ENCODE data around the gene APOB. TPM values are rescaled to one million over a fixed set of nuclear protein-coding genes. Genes with fewer than 3 reads are reported as not detected.
A peak's percentile ranks its signal among the peaks of the same experiment; 100 is the strongest.

APOB gene
- total RNA-seq, 1 experiment from 2014 or later, result not detected

DNA sequence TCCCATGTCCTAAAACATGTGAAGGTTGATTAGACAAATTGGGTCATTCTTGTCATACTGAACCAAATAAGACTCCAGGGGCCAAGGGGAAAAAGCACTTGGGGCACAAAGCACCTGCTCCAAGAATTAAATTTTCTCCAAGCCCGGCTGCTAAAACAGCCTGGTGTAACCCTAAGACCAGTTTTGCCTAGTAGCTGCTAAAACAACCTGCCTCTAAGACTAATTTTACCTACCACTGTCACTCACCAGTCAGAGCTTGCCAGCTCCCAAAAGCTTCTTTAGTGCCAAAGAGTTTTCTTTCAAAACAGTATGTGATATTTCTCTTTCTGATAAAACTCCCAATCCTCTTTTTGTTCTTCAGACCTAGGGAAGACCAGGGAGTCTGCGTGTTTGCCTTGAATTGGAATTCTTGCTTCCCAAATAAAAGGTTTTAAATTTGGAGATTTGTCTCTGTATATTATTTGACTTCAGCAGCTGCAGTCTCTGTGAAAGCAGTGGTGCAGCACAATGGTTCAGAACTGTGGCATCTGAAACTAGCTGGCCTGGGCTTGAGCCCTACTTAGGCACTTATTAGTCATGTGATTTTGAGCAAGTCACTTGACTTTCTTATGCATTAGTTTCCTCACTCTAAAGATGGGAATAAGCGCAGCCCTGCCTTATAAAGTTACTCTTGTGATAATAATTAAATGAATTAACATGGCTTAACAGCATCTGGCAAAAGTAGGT lies 16.2 kb upstream of the APOB start:
- Histone ChIP-seq H3K4me1 (replicated peaks) (no peaks in the 10 kb centered on the region), H3K36me3 (no peaks in the 10 kb centered on the region), H3K27me3 (replicated peaks) (no peaks in the 10 kb centered on the region; the same call in 1 of the 2 replicates), H3K9me3 (replicated peaks) (no peaks in the 10 kb centered on the region), H3K27ac (no peak overlapping the region), H3K4me3 (no peak overlapping the region)
- DNase-seq (ENCODE audit: low read depth in 1 of 2, low spot score in 2 of 2), result no peak

DNA sequence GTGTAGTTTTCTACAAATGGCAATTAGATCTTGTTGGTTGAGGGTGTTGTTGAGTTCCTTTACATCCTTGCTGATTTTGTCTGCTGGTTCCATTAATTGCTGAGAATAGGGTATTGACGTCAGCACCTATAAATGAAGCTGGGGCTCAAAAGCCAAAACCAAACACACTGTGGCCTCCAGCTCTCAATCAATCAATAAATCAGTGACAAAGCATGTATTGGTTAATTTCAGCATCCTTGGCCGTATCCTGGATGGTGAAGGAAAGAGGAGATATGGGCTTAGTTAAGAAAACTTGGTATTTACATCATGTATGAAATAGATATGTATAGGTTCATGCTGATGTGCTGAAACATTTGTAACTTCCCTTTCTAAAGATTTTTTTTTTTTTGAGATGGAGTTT lies 13.2 kb upstream of the APOB start:
- Histone ChIP-seq H3K27ac (no peak overlapping the region), H3K27me3 (replicated peaks) (no peaks in the 10 kb centered on the region), H3K36me3 (no peaks in the 10 kb centered on the region), H3K4me3 (no peak overlapping the region), H3K9me3 (replicated peaks) (no peaks in the 10 kb centered on the region), H3K4me1 (replicated peaks) (no peaks in the 10 kb centered on the region)
- DNase-seq (ENCODE audit: low read depth in 1 of 2, low spot score in 2 of 2), result no peak

DNA sequence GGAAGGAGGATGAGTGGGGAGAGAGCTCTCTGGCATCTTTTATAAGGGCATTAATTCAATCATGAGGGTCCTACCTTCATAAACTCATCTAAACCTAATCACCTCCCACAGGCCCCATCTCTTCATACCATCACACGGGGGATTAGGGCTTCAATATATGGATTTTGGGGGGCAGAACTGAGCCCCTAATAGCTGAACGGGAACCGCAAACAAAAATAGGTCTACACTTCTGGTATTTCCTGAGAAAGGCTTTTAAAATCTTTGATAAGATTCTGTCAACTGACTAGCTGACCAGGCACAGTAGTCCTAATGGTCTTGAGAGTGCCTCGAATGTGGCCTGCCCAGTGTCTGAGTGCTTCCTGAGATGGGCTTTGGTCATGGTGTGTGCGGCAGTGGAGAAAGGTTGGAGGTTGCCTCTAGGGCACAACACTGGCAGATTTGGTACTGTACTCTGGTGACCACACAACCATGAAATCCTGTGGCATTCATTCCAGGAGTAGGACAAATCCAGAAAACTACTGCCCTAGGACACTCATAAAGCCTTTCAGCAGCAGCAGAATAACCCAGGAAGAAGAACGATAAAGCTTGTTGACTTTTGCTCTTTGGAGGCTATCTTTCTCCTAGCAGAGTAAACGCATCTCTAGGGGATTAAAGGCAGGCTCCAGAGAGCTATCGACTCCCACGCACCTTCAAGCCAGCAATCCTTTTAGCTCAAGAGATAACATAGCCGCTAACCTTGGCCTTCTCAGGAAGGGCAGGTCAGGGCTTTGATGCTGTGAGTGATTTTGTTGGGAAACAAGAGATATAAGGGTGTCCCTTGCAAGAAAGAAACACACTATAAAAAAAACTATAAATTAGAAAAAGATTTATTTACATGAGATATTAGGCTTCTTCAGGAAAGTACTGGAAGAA lies 12.3 kb upstream of the APOB start:
- H3K4me1 ChIP-seq (replicated peaks), result no peaks in the 10 kb centered on the region
- H3K4me3 ChIP-seq, result no peak overlapping the region
- no peaks in the 10 kb centered on the region for H3K27me3 ChIP-seq (replicated peaks)
- no peak for DNase-seq (ENCODE audit: low read depth in 1 of 2, low spot score in 2 of 2)
- H3K36me3 ChIP-seq, result no peaks in the 10 kb centered on the region
- H3K27ac ChIP-seq, result no peak overlapping the region
- no peaks in the 10 kb centered on the region for H3K9me3 ChIP-seq (replicated peaks)

DNA sequence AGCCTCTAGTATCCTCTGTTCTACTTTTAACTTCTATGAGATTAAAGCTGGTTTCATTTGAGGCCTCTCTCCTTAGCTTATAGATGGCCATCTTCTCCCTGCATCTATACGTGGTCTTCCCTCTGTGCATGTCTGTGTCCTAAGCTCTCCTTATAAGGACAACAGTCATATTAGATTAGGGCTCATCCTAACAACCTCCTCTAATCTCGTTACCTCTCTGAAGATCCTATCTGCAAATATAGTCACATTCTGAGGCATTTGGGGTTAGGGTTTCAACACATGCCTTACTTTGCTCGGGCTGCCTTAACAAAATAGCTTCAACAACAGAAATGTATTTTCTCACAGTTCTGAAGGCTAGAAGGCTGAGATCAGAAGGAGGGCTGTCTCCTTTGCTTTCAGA lies 11.6 kb upstream of the APOB start:
- no peak overlapping the region for H3K4me3 ChIP-seq
- DNase-seq (ENCODE audit: low read depth in 1 of 2, low spot score in 2 of 2), result no peak
- H3K4me1 ChIP-seq (replicated peaks), result no peaks in the 10 kb centered on the region
- no peaks in the 10 kb centered on the region for H3K9me3 ChIP-seq (replicated peaks)
- no peaks in the 10 kb centered on the region for H3K27me3 ChIP-seq (replicated peaks)
- H3K27ac ChIP-seq, result no peak overlapping the region
- H3K36me3 ChIP-seq, result no peaks in the 10 kb centered on the region

DNA sequence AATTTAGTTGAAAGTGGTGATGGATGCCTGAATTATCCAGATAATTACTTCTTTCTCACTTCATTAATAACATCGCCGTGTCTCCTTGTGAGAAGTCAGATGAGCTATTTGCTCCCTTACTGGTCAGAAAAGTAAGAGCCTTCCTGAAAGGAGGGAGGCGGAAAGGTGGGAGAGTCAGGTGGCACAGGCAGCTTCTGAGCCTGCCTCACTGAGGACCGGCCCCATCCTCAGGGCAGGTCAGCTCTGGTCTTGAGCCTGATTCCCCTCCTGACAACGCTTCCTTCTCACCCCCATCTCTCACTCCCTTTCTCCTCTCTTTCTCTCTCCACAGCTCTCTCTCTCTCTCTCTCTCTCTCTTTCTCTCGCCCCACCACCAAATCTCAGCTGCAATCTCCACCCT lies 10.1 kb upstream of the APOB start:
- no peaks in the 10 kb centered on the region for H3K27me3 ChIP-seq (replicated peaks)
- H3K27ac ChIP-seq, result no peak overlapping the region
- H3K36me3 ChIP-seq, result no peaks in the 10 kb centered on the region
- no peaks in the 10 kb centered on the region for H3K4me1 ChIP-seq (replicated peaks)
- DNase-seq (ENCODE audit: low read depth in 1 of 2, low spot score in 2 of 2), result no peak
- no peak overlapping the region for H3K4me3 ChIP-seq
- H3K9me3 ChIP-seq (replicated peaks), result no peaks in the 10 kb centered on the region

DNA sequence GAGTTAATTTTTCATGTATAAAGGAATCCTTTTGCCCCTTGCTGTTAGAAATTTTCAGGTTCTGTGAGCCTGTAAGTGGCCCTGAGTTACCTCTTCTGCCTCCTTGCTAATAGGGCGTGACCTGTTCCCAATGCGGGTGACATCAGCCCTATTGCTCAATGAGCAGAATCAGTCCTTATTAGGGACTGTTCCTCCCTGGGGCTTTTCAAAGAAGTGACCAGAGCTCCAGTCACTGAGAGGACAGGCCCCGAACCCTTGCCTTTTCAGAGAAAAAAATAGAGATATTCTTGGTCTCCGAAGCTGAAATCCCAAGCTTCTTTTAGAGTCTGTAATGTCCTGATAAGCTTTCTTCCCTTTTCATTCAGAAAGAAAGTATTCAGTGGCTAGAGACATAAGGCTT lies 8.2 kb upstream of the APOB start:
- Histone ChIP-seq H3K27ac (no peak overlapping the region), H3K36me3 (no peaks in the 10 kb centered on the region), H3K4me3 (no peak overlapping the region), H3K4me1 (replicated peaks) (no peaks in the 10 kb centered on the region), H3K27me3 (replicated peaks) (no peaks in the 10 kb centered on the region), H3K9me3 (replicated peaks) (no peaks in the 10 kb centered on the region)
- DNase-seq (ENCODE audit: low read depth in 1 of 2, low spot score in 2 of 2), result no peak

DNA sequence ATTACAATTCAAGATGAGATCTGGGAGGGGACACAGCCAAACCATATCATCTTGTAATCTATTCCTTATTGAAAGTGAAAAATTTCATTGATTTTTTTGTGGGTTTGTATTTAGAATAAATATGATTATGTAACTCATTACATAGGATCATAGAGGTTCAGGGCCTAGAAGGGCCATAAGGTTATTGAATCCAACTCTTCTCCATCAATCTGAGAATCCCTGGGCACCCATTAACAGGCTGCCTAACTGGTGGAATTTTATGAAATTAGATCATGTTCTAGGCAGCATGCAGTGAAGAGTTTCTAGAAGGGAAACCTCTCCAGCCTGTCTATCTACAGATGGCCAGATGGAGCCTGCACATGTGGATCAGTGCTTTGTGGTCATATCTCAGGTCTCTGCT lies 6.3 kb upstream of the APOB start:
- Histone ChIP-seq H3K4me1 (replicated peaks) (no peaks in the 10 kb centered on the region), H3K36me3 (no peaks in the 10 kb centered on the region), H3K9me3 (replicated peaks) (no peaks in the 10 kb centered on the region), H3K4me3 (no peak overlapping the region), H3K27me3 (replicated peaks) (0 out of 2 replicates have a peak, but pooled peaks cover 2% of the 10 kb centered on the region), H3K27ac (no peak overlapping the region)
- DNase-seq (ENCODE audit: low read depth in 1 of 2, low spot score in 2 of 2), result no peak

DNA sequence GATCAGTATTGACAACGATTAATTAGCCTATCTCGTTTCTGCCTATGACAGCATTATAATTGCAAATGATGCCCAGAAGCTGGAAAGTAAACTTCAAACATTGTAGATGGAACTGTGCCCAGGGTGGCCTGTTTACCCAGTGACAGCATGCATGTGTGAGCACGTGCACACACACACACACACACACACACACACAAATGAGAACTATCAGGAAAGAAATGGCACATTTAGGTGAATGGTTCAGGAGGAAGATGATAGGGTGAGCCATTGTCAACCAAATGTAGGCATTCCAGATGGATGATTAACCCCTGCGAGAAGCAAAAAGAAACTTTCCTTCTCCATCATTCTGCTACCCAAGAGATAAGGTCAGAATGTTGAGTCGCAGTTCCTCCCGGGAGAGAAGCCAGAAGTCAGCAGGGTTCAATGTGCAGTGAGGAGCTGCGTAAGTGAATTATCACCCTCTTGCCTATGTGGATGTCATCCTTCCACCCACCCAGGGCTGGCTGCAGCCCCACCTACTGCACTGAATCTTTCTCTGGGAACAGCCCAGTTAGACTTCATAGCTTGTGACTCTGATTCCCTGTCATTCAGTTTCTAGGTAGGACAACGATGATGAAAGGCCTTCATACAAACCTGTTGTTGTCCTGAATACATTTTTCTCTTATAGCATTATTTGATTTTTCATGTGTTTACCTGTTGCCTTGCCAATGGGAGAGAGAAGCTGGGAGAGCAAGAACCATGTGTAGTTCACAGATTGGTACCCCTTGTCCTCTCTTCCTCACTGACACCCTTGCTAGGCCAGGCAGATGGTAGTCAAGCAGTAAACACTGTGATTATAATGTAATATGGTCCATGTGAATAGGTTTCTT lies 3.5 kb upstream of the APOB start:
- H3K27ac ChIP-seq, result no peak overlapping the region
- H3K4me1 ChIP-seq (replicated peaks), result no peaks in the 10 kb centered on the region
- no peaks in the 10 kb centered on the region for H3K9me3 ChIP-seq (replicated peaks)
- no peaks in the 10 kb centered on the region for H3K36me3 ChIP-seq
- H3K27me3 ChIP-seq (replicated peaks), result 0 out of 2 replicates have a peak, but pooled peaks cover 2% of the 10 kb centered on the region
- no peak overlapping the region for H3K4me3 ChIP-seq
- no peak for DNase-seq (ENCODE audit: low read depth in 1 of 2, low spot score in 2 of 2)

DNA sequence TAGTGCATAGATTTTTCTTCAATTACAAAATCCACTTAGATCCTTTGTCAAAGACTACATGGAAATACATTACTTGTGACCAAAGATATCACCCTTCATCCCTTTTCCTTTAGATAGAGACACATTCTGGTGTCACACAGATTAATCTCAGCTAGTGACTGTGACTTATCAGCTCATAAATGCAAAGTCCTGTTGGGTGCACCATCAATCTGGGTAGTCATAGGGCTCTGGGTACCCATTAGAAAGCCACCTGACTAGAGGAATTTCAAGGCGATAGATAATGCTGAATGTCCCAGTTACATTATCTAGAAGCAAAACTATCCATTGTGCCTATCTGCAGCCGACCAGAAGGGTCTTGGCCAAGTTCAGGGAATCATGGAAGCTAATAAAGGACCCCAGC lies 2.6 kb upstream of the APOB start:
- H3K4me1 ChIP-seq (replicated peaks), result no peaks in the 10 kb centered on the region
- no peaks in the 10 kb centered on the region for H3K36me3 ChIP-seq
- H3K4me3 ChIP-seq, result no peak overlapping the region
- H3K27me3 ChIP-seq (replicated peaks), result 0 out of 2 replicates have a peak, but pooled peaks cover 2% of the 10 kb centered on the region
- no peak for DNase-seq (ENCODE audit: low read depth in 1 of 2, low spot score in 2 of 2)
- H3K9me3 ChIP-seq (replicated peaks), result no peaks in the 10 kb centered on the region
- H3K27ac ChIP-seq, result no peak overlapping the region

DNA sequence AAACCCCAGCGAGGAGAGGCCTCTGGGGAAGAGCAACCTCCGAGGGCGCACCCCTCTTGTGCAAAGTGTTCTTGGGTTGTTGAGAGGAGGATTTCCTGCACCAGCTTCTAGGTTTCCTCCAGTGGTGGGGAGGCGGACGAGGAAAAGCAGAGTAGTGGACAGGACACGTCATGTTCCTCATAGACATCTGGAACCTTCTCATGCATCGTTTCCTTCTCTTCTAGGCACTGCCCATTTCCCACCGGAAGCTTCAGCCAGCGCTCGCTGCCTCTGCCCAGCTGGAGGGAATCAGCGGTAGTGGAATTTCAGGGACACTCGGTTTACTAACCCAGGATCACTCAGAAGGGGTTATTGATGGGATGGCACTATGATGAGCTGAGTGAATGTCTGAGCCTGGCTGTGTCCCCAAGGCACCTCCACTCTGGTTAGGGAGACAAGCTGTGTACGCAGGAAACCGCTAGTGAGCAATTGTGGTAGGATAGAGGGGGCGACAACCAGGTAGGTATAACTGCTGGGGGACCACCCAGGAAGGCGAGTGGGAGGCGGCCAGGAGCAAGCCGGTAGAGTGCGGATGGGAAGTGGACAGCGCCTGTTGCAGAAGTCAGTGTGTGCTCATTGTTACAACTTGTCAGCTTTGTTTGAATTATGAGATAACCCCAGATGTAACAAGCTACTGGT lies 960 bp upstream of the APOB start:
- H3K4me3 ChIP-seq, result no peak overlapping the region
- H3K9me3 ChIP-seq (replicated peaks), result no peaks in the 10 kb centered on the region
- H3K27ac ChIP-seq, result no peak overlapping the region
- 0 out of 2 replicates have a peak, but pooled peaks cover 2% of the 10 kb centered on the region for H3K27me3 ChIP-seq (replicated peaks)
- H3K36me3 ChIP-seq, result no peaks in the 10 kb centered on the region
- DNase-seq (ENCODE audit: low read depth in 1 of 2, low spot score in 2 of 2), result no peak
- H3K4me1 ChIP-seq (replicated peaks), result no peaks in the 10 kb centered on the region

DNA sequence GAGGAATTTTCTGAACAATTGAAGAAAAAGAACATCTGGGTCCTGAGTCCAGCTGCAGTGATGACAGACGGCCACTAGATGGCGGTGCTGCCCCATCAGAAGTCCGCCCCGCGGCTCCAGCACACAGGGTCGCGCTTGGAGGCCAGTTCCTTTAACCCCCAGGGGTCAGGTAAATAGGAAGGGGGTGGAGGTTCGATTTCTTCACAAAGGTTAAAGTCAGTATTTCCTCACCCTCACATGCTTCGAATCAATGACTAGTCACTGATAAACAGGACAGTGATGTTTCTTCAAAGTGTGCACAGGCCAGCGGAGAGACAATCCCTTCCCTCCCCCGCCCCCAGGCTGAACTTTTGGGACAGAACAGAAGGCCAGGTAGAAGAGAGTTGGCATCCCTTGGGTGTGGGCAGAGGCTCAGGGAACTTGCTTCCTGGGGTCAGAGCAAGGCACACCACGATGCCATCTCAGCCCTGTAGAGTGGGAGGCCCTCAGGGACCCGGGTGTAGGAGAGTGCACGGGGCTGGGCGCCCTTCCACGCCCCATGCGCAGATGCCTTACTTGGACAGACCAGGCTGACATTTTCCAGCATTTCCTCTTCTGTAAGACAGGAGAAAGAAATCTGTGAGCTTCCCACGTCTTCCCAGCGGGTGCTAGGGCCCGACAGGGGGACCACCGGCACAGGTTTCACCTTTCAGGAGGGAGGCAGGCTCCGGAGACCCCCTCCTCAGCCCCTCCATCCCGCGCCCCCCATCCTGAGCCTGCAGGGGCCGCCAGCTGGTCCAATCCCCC lies 722 bp downstream of the APOB start:
- Histone ChIP-seq H3K4me1 (replicated peaks) (peaks cover 6% of the 10 kb centered on the region), H3K9me3 (replicated peaks) (no peaks in the 10 kb centered on the region), H3K27me3 (replicated peaks) (0 out of 2 replicates have a peak, but pooled peaks cover 2% of the 10 kb centered on the region), H3K27ac (no peak overlapping the region), H3K36me3 (no peaks in the 10 kb centered on the region), H3K4me3 (no peak overlapping the region)
- DNase-seq (ENCODE audit: low read depth in 1 of 2, low spot score in 2 of 2), result peak in 1 of 2 experiments; percentile 26

DNA sequence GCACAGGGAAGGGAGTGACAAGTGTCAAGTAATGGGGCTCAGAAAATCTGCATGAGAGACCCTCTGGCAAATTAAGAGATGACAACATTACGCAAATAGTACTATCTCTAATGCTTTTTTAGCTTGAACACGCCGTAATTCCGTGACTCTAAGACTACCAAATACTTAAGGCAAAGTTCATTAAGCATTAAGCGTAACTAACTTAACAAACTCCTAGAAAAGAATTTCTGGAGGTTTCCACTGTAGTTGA lies 1.2 kb downstream of the APOB start:
- DNase-seq (ENCODE audit: low read depth in 1 of 2, low spot score in 2 of 2), result no peak
- H3K27me3 ChIP-seq (replicated peaks), result 0 out of 2 replicates have a peak, but pooled peaks cover 2% of the 10 kb centered on the region
- no peaks in the 10 kb centered on the region for H3K9me3 ChIP-seq (replicated peaks)
- H3K27ac ChIP-seq, result no peak overlapping the region
- no peak overlapping the region for H3K4me3 ChIP-seq
- H3K4me1 ChIP-seq (replicated peaks), result peaks cover 6% of the 10 kb centered on the region
- no peaks in the 10 kb centered on the region for H3K36me3 ChIP-seq
